H1 (cell line): ENCODE data around the gene SERPINB6. TPM values are rescaled to one million over a fixed set of nuclear protein-coding genes. Genes with fewer than 3 reads are reported as not detected.

ENCODE experiments used
- CTCF ChIA-PET: fragments of 300-600 bp; sonication (Branson Sonifier 250); formaldehyde crosslinking; loops from one replicate; lab custom pipeline; 2021; ENCODE audit not compliant: partially characterized antibody; lab: Charles Lee
- POLR2A ChIA-PET: fragments of 300-600 bp; sonication (Branson Sonifier 250); formaldehyde crosslinking; loops from one replicate; lab custom pipeline; 2021; ENCODE audit warnings: inconsistent platforms; ENCODE audit not compliant: partially characterized antibody; lab: Charles Lee
- DNase-seq, 2 experiments: peaks; one replicate each; pipeline versions ENCODE4 v3.0.0 to v3.0.0-alpha.2; 2010 to 2022; ENCODE audit warnings: low spot score in 2 of 2, low read depth in 1 of 2, mixed read lengths in 1 of 2
- FAIRE-seq: peaks from 2 replicates; lab custom pipeline; 2011; peaks lifted over from hg19 to GRCh38; lab: Jason Lieb, UNC
- H2AFZ ChIP-seq: 2 replicates; pipeline ENCODE4 v1.8.1; 2012; ENCODE audit warnings: low read length, inconsistent platforms
- H2AK5ac ChIP-seq: 2 replicates; pipeline ENCODE4 v1.6.1; 2013; ENCODE audit warnings: low read depth, low read length
- H2BK120ac ChIP-seq: replicated peaks from 2 replicates; pipeline ENCODE3; 2013; ENCODE audit warnings: low read depth, low read length, inconsistent platforms
- H2BK12ac ChIP-seq: 2 replicates; pipeline ENCODE4 v1.6.1; 2013; ENCODE audit warnings: low read depth, low read length
- H2BK15ac ChIP-seq: 2 replicates; pipeline ENCODE4 v1.6.1; 2013; ENCODE audit warnings: low read length
- H2BK20ac ChIP-seq: 2 replicates; pipeline ENCODE4 v1.6.1; 2013; ENCODE audit warnings: low read length
- H2BK5ac ChIP-seq: 2 replicates; pipeline ENCODE4 v1.6.1; 2013; ENCODE audit warnings: low read depth, low read length
- H3K14ac ChIP-seq: 2 replicates; pipeline ENCODE4 v1.6.1; 2013; ENCODE audit warnings: inconsistent platforms; ENCODE audit not compliant: insufficient read length
- H3K18ac ChIP-seq: 2 replicates; pipeline ENCODE4 v1.6.1; 2013; ENCODE audit warnings: low read length; ENCODE audit errors: extremely low read depth
- H3K23ac ChIP-seq: 2 replicates; pipeline ENCODE4 v1.6.1; 2013; ENCODE audit warnings: inconsistent platforms; ENCODE audit not compliant: insufficient read length
- H3K23me2 ChIP-seq: 2 replicates; pipeline ENCODE4 v1.6.1; 2013; ENCODE audit warnings: low read depth, low read length
- H3K27ac ChIP-seq: 2 replicates; pipeline ENCODE4 v1.6.1; 2011; ENCODE audit warnings: low read depth, low read length, inconsistent platforms
- H3K27me3 ChIP-seq, 4 experiments: replicated peaks in 1 of 4; 1 replicate in 1 of 4; 2 replicates in 3 of 4; pipeline versions ENCODE4 v1.6.1 to v1.8.1; 2011 to 2013; ENCODE audit warnings: low read length in 3 of 4, mild to moderate bottlenecking in 3 of 4, inconsistent platforms in 2 of 4, mixed read lengths in 2 of 4, moderate library complexity in 1 of 4; ENCODE audit not compliant: control insufficient read depth in 3 of 4, insufficient read depth in 3 of 4; ENCODE audit errors: extremely low read depth in 1 of 4
- H3K36me3 ChIP-seq, 4 experiments: 2 replicates each; pipeline versions ENCODE4 v1.6.1 to v1.8.1; 2011 to 2013; ENCODE audit warnings: mild to moderate bottlenecking in 4 of 4, low read length in 3 of 4, moderate library complexity in 2 of 4, control low read depth in 1 of 4, inconsistent platforms in 1 of 4; ENCODE audit not compliant: insufficient read depth in 4 of 4, control insufficient read depth in 2 of 4
- H3K4ac ChIP-seq: replicated peaks from 2 replicates; pipeline ENCODE3; 2013; ENCODE audit warnings: low read length, low read depth, mixed read lengths, inconsistent platforms; ENCODE audit not compliant: insufficient read length
- H3K4me1 ChIP-seq, 4 experiments: replicated peaks in 1 of 4; 1 replicate in 1 of 4; 2 replicates in 3 of 4; pipeline versions ENCODE4 v1.6.1 to v1.8.1; 2011 to 2013; ENCODE audit warnings: low read length in 3 of 4, inconsistent platforms in 2 of 4, mixed read lengths in 1 of 4; ENCODE audit not compliant: insufficient read depth in 4 of 4, control insufficient read depth in 3 of 4
- H3K4me2 ChIP-seq, 2 experiments: 2 replicates each; pipeline versions ENCODE4 v1.6.1 to v1.8.1; 2011 to 2013; ENCODE audit warnings: low read depth in 2 of 2, low read length in 2 of 2, control low read depth in 1 of 2, inconsistent platforms in 1 of 2, mild to moderate bottlenecking in 1 of 2; ENCODE audit not compliant: insufficient read depth in 1 of 2
- H3K4me3 ChIP-seq, 4 experiments: fragments of 200-600, 300-600 bp in 1 of 4; sonication (generic), shearing (Covaris generic), sonication (Bioruptor Twin) in 1 of 4; 2 replicates each; pipeline versions ENCODE4 v1.5.1 to v1.8.1; 2011 to 2016; ENCODE audit warnings: low read length in 4 of 4, low read depth in 3 of 4, control low read depth in 2 of 4, inconsistent platforms in 2 of 4, mild to moderate bottlenecking in 2 of 4, mixed read lengths in 1 of 4, moderate library complexity in 1 of 4; ENCODE audit not compliant: insufficient read depth in 2 of 4; ENCODE audit errors: extremely low read depth in 1 of 4
- H3K56ac ChIP-seq: replicated peaks from 2 replicates; pipeline ENCODE3; 2013; ENCODE audit warnings: low read depth, mild to moderate bottlenecking, mixed read lengths, low read length, inconsistent platforms; ENCODE audit not compliant: insufficient read length
- H3K79me1 ChIP-seq: 2 replicates; pipeline ENCODE4 v1.6.1; 2013; ENCODE audit warnings: low read depth, low read length, control low read depth
- H3K79me2 ChIP-seq, 2 experiments: 2 replicates each; pipeline versions ENCODE4 v1.6.1 to v1.8.1; 2012 to 2013; ENCODE audit warnings: low read length in 2 of 2, mild to moderate bottlenecking in 2 of 2, inconsistent platforms in 1 of 2; ENCODE audit not compliant: insufficient read depth in 2 of 2, control insufficient read depth in 1 of 2
- H3K9ac ChIP-seq, 4 experiments: replicated peaks in 1 of 4; 1 replicate in 1 of 4; 2 replicates in 3 of 4; pipeline versions ENCODE4 v1.6.1 to v1.8.1; 2011 to 2013; ENCODE audit warnings: low read depth in 3 of 4, low read length in 3 of 4, control low read depth in 2 of 4, mild to moderate bottlenecking in 2 of 4, moderate library complexity in 2 of 4, inconsistent platforms in 1 of 4; ENCODE audit errors: extremely low read depth in 1 of 4
- H3K9me3 ChIP-seq, 2 experiments: 2 replicates each; pipeline versions ENCODE4 v1.6.1 to v1.8.1; 2012 to 2013; ENCODE audit warnings: mild to moderate bottlenecking in 2 of 2, moderate library complexity in 2 of 2, control low read depth in 1 of 2, inconsistent platforms in 1 of 2, low read depth in 1 of 2, low read length in 1 of 2, mixed read lengths in 1 of 2; ENCODE audit not compliant: insufficient read depth in 2 of 2
- H4K20me1 ChIP-seq, 2 experiments: replicated peaks in 1 of 2; 2 replicates each; pipeline versions ENCODE3 to v1.8.1; 2011 to 2013; ENCODE audit warnings: inconsistent platforms in 2 of 2, low read length in 2 of 2, mild to moderate bottlenecking in 1 of 2; ENCODE audit not compliant: insufficient read depth in 2 of 2, control insufficient read depth in 1 of 2
- H4K5ac ChIP-seq: 2 replicates; pipeline ENCODE4 v1.6.1; 2013; ENCODE audit warnings: low read length, low read depth, mixed read lengths, inconsistent platforms; ENCODE audit not compliant: insufficient read length
- H4K8ac ChIP-seq: 2 replicates; pipeline ENCODE4 v1.8.0; 2013; ENCODE audit warnings: mild to moderate bottlenecking, moderate library complexity, low read length, inconsistent platforms; ENCODE audit not compliant: insufficient read depth; ENCODE audit errors: extremely low read depth
- H4K91ac ChIP-seq: replicated peaks from 2 replicates; pipeline ENCODE3; 2013; ENCODE audit warnings: low read length, mixed read lengths, inconsistent platforms; ENCODE audit not compliant: insufficient read length
- POU5F1 ChIP-seq: IDR thresholded peaks from 2 replicates; pipeline ENCODE4 v1.6.1; 2011; ENCODE audit warnings: low read depth, mild to moderate bottlenecking, low read length, moderate library complexity
- WGBS, 2 experiments: shearing (Covaris generic) in 1 of 2; methylation state at CpG; one replicate each; pipeline versions ENCODE4 v1.1.6 to v1.1.7; 2013 to 2015; ENCODE audit warnings: low lambda C conversion rate in 2 of 2, mixed read lengths in 2 of 2, inconsistent platforms in 1 of 2, low coverage in 1 of 2, missing lambda C conversion rate in 1 of 2; ENCODE audit not compliant: insufficient replicate concordance in 2 of 2, insufficient coverage in 1 of 2, insufficient read length in 1 of 2; ENCODE audit errors: extremely low coverage in 1 of 2, missing lambda C conversion rate in 1 of 2; 5-methylcytosine and 5-hydroxymethylcytosine counted together
- polyA plus RNA-seq, 7 experiments: library from polyadenylated mRNA; depleted of rRNA in 3 of 7; stranded (reverse) in 5 of 7; unstranded in 2 of 7; fragments of >200 nt in 5 of 7; fragments of 200-250 nt in 2 of 7; gene quantifications; 1 replicate in 5 of 7; 2 replicates in 1 of 7; 4 replicates in 1 of 7; pipeline versions ENCODE4 v1.2.1 to v1.2.3, GENCODE V29; 2011 to 2013; ENCODE audit warnings: missing spikeins in 2 of 7, mixed read lengths in 2 of 7
- total RNA-seq: library from RNA; stranded (reverse); fragmentation: NEBNext Ultra II Directional; extraction: Animal tissue kit (Norgen Biotek cat#: 25700); gene quantifications from 2 replicates; pipeline ENCODE4 v1.2.1, GENCODE V29; 2021

SERPINB6 gene
- total and polyA plus RNA-seq, 2 of the 8 experiments (the other 6 are each of a cell fraction or from before 2014, with no cell fraction given) = 27.2 to 29.4 TPM

DNA sequence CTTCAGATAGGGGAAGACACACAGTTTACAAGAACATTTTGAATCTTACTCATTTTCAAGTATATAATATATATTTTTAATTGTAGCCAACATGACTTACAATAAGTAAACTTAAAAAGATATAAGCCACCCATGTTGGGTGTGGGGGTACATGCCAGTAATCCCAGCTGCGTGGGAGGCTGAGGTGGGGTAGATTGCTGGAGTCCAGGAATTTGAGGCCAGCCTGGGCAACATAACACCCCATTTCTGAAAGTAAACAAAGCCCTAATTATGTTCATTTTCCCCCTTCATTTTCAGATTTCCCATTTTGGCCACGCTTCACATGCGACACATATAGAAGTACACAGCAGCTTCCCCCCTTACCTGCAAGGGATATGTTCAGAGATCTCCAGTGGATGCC, 30.5 kb downstream of the SERPINB6 start:
- Histone ChIP-seq H3K4me3 (no peak overlapping the region), H3K14ac (no peak overlapping the region), H2BK12ac (no peak overlapping the region), H3K56ac (no peak overlapping the region), H3K4me1 (no peaks in the 10 kb centered on the region; a peak in 2 of 7 replicates), H3K9ac (no peak overlapping the region), H2BK20ac (no peak overlapping the region), H3K9me3 (no peaks in the 10 kb centered on the region; a peak in 2 of 4 replicates), H4K5ac (no peak overlapping the region), H3K23me2 (no peaks in the 10 kb centered on the region; the same call in 1 of the 2 replicates), H3K36me3 (no peaks in the 10 kb centered on the region), H3K27me3 (no peaks in the 10 kb centered on the region; a peak in 1 of 7 replicates), H2BK5ac (no peak overlapping the region), H2BK15ac (0 out of 2 replicates have a peak overlapping the region, but pooled peaks have one; percentile 40), H4K8ac (no peak overlapping the region), H2BK120ac (no peak overlapping the region), H3K79me1 (no peaks in the 10 kb centered on the region), H3K27ac (no peak overlapping the region), H4K91ac (no peak overlapping the region), H3K4ac (no peak overlapping the region), H3K18ac (no peak overlapping the region), H3K4me2 (no peak overlapping the region), H4K20me1 (no peaks in the 10 kb centered on the region), H2AK5ac (no peak overlapping the region), H3K79me2 (no peaks in the 10 kb centered on the region), H2AFZ (no peak overlapping the region), H3K23ac (no peak overlapping the region)
- 93% methylated on average over 3 of the region's 3 CpGs; no CpG with 5 or more reads in 1 of the 2 experiments for WGBS, 2 experiments
- CTCF ChIA-PET = interaction anchor here (0.6 to 20.6 kb wide), 6 partner anchors 4 to 158 kb away, joined by 3 to 293 read pairs (median 8); no protein-coding TSS in a partner anchor
- no peak for FAIRE-seq
- no peak for TF ChIP-seq POU5F1
- POLR2A ChIA-PET = interaction anchor here (1.0 to 1.2 kb wide), 2 partner anchors 10 to 91 kb away, joined by 3 to 4 read pairs; no protein-coding TSS in a partner anchor
- DNase-seq = peak in 1 of 2 experiments; percentile 22
